Measurements from ENCODE around the gene HAAO.

HAAO gene

GRCh38 chr2:42769583-42770287 lies 22.6 kb downstream of the HAAO start:
- in situ Hi-C loops (cut with MboI; ENCODE audit: low pct_unique_long_range_greater_than_20kb, low sequenced_read_pairs, unreplicated experiment) = no loop called here
- DNase-seq (ENCODE audit: low spot score) = no peak
- no peak for TF ChIP-seq CTCF (IDR thresholded peaks at IDR 0.05; ENCODE audit: extremely low read depth, insufficient read depth, missing control alignments)

- no peak for DNase-seq (ENCODE audit: low spot score)
- in situ Hi-C loops (cut with MboI; ENCODE audit: low pct_unique_long_range_greater_than_20kb, low sequenced_read_pairs, unreplicated experiment) = no loop called here
- TF ChIP-seq CTCF (IDR thresholded peaks at IDR 0.05; ENCODE audit: extremely low read depth, insufficient read depth, missing control alignments) = no peak
Measured at GRCh38 chr2:42768706-42769256, 23.6 kb downstream of the HAAO start.

GRCh38 chr2:42767899-42768705 lies 24.3 kb downstream of the HAAO start:
- in situ Hi-C loops (cut with MboI; ENCODE audit: low pct_unique_long_range_greater_than_20kb, low sequenced_read_pairs, unreplicated experiment) = no loop called here
- no peak for TF ChIP-seq CTCF (IDR thresholded peaks at IDR 0.05; ENCODE audit: extremely low read depth, insufficient read depth, missing control alignments)
- DNase-seq (ENCODE audit: low spot score) = no peak

GRCh38 chr2:42767080-42767898 lies 25.1 kb downstream of the HAAO start:
- in situ Hi-C loops (cut with MboI; ENCODE audit: low pct_unique_long_range_greater_than_20kb, low sequenced_read_pairs, unreplicated experiment) = no loop called here
- DNase-seq (ENCODE audit: low spot score) = no peak

GRCh38 chr2:42765686-42766085 lies 26.7 kb downstream of the HAAO start:
- in situ Hi-C loops (cut with MboI; ENCODE audit: low pct_unique_long_range_greater_than_20kb, low sequenced_read_pairs, unreplicated experiment) = no loop called here
- DNase-seq (ENCODE audit: low spot score) = no peak
- TF ChIP-seq CTCF (IDR thresholded peaks at IDR 0.05; ENCODE audit: extremely low read depth, insufficient read depth, missing control alignments) = no peak

More at GRCh38 chr2:42767080-42767898, 25.1 kb downstream of the HAAO start:
- TF ChIP-seq CTCF (IDR thresholded peaks at IDR 0.05; ENCODE audit: extremely low read depth, insufficient read depth, missing control alignments) = no peak

- no peak for TF ChIP-seq CTCF (IDR thresholded peaks at IDR 0.05; ENCODE audit: extremely low read depth, insufficient read depth, missing control alignments)
- in situ Hi-C loops (cut with MboI; ENCODE audit: low pct_unique_long_range_greater_than_20kb, low sequenced_read_pairs, unreplicated experiment) = no loop called here
Measured at GRCh38 chr2:42764901-42765300, 27.5 kb downstream of the HAAO start.

More at GRCh38 chr2:42764901-42765300, 27.5 kb downstream of the HAAO start:
- DNase-seq (ENCODE audit: low spot score) = no peak
